SW480 (cell line): ENCODE measurements around the gene CLCF1.
A peak's percentile ranks its signal among the peaks of the same experiment; 100 is the strongest.

ENCODE experiments used
- DNase-seq: peaks from one replicate; pipeline ENCODE4 v3.0.0-alpha.2; 2016; ENCODE audit warnings: low spot score

The CLCF1 gene

DNA sequence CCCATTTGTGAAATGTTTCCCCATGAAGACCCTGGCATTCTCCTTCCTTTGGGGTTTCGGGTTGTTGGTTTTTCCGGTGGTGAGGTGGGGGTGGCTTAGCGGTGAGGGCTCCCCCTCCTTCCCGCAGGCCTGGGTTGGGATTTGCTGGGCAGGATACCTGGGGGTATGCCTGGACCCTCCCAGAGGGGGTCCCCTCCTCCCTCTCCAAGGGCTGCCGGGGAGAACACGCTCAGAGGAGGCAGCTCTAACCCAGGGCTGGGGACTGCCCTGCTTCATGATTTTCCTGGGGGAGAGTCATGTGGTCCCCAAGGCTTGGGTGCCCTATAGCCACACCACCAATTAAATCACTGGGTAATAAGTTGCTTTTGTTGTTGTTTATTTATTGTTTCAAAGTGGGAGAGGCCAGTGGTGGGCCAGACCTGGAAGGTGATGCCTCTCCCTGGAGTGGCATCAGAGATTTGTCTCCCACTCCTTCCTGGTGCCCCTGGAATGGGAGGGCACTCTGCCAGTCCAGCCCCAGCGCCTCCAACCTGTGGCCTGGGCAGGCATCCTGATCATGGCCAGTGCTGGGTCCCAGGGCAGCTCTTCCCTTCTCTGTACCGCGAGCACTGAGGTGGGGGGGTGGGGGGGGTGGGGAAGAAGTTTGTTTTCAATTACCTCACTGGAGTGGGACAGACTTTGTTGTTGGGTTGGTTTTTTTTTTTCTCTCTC, 1.3 kb upstream of the CLCF1 start:
- peak; percentile 67 for DNase-seq

DNA sequence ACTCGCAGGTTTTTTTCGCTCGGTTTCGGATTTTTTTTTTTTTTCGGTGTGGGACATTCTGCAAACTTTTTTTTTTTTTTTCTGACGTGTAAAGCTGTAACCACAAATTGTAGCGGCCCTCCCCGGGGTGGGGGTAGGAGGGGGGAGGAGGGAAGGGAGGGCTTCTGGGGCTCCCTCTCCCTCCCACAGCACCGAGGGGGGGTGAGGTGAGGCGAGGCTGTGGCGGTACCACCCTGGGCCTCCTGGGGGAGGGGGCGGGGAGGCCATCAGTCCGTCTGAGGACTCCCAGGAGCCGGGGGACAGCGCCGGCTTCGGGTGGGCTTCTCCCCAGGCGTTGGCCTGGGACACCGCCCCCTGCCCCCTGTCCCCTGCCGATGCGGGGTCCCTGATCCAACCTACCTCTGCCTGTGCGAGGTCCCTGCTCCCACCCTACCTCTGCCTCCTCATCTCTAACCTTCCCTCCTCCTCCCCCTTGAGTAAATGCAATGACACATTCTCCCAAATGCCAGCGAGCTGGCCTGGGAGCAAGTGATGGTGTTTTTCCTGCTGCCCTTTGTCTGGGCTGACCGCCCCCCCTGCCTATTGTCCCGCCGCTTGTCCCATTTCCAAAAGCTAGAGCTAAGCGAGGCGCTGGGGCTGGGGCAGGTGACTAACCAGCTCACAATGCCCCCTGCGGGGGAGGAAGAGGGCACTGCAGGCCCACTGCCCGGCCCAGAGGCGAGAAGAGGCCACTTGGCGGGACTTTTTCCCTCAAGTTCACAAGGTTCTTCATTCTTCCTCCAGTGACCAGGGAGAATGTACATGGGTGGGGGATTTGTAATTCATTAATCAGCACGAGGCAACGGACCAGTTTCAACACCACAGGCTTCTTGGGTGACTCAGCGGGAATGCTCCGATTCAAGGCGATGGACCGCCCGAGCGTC, 511 bp upstream of the CLCF1 start:
- DNase-seq = peak; percentile 94

DNA sequence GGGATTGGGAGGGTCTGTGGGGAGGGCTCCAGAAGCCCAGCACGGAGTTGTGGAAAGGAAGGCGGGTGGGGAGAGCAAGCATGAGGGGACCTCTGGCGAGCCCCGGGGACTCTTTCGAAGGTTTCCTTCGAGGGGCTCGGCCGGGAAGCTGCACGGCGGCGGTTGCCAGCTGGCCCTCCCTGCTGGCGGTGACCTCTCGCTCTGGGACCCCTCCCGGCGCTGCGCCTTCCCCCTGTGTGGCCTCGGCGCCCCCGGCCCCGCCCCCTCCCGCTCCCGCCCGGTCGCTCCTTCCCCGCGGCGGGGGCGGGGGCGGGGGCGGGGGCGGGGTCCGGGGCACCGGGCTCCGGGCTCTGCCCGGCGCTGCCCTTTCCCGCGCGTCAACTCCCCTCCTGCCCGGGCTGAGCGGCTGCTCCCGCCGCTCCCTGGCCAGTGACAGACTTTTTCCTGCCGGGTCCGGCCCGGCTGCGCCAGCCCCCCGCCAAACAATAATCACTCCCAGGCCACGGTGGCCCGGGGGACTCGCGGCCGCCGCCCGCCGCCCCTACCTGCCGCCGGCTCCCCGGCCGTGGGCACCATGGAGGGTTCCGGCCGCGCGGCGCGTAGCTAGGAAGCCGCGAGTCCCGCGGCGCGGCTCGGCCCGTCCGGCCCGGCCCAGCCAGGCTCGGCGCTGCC, 941 bp downstream of the CLCF1 start:
- DNase-seq = no peak

DNA sequence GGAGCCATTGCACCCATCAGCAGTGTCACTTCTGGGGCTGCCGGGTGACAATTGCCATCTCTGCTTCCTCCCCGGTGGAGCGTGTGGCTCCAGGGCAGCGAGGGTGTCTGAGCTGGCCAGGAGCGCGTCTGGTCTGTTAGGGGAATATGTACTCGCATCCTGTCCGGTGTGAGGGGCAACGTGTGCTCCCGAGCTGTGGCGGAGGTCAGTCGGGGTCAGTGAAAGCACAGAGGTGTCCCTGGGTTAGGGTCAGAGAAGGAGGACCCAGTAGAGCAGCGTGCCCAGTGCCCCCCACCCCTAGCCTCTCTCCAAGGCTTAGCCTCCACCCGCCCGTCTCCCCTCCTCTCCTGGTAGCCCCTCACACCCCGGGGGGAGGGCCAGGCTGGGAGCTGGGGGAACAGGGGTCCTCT, 1.5 kb downstream of the CLCF1 start:
- DNase-seq = no peak

- peak; percentile 54 for DNase-seq
Measured at GRCh38 chr11:67371189-67371910, 2.0 kb downstream of the CLCF1 start.

- no peak for DNase-seq
Measured at GRCh38 chr11:67370351-67371076, 2.9 kb downstream of the CLCF1 start.

DNA sequence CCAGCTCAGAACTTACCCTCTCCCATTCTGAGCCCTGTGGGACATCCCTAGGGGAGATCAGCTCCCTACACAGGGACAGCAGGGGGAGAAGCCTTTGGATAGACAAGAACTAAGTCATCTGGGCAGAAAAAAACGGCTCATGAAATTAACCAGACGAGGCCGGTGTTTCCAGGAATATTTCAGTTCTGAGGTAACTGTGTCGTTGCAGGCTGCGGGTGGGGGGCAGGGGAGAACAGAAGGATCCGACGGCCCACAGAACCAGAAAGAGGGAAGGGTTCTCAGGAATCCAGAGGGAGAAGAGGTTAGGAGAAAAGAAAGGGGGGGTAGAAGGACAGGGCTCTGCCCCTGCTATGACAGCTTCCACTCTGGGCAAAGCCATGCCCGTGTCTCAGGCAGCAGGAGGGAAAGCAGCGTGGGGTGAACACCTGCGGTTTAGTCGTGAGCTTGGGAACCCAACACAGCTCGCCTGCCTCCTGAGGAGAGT, 3.6 kb downstream of the CLCF1 start:
- DNase-seq = no peak

DNA sequence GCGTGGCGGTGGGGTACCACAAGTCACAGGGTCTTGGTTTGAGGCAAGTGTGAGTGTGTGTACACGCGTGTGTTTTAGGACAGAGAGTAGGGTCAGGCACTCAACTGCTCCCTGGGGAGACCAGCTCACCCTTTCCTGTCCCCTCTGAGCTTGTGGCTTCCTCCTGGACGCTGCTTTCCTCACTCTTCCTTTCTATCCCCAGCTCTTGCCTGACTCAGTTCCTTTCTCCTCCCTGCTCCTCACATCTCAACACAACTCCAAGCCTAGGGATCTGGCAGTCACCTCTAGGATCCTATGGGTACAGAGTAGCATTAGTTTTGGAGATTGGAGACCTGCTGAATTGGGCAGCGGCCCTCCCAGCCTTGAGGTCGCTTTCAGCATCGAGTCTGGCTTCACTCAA, 4.1 kb downstream of the CLCF1 start:
- no peak for DNase-seq

DNA sequence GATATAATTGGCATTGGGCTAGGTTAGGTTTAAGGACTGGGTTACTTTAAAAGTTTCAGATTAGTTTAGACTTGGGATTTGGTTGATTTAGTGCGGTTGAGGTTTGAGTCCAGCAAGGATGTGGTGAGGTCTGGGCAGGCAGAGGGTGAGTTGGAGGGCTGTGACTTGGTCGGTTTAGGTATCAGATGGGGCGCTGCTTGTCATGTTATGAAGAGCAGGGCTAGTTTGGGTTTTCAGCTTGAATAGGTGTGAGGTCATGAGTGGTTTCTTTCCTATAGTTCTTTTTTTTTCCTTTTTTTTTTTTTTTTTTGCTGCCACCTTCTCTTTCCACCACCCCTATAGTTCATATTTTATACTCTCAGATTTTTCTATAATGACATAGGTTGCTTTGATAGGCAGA, 4.8 kb downstream of the CLCF1 start:
- no peak for DNase-seq

DNA sequence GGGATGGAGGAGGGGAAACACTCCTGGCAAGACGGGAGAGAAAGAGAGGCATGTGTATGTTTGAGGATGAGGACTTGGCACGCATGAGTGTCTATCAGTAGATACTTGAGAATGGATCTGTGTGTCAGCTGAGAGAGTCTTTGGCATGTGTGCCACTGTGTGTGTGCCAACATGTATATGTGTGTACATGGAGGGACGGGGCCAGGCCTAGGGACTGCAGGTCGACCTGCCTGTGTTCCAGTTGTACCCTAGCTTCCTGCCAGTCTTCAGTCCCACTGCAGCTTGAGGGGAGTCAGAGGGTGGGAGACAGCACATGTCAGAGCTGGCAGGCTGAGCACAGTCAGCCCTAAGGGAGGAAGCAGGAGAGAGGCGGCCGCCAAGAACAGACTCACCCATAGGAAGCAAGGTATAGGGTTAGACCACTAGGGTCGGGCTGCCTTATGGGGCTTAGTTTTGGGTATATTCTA, 5.6 kb downstream of the CLCF1 start:
- DNase-seq = no peak

GRCh38 chr11:67366961-67367760, 6.2 kb downstream of the CLCF1 start:
- DNase-seq = no peak

DNA sequence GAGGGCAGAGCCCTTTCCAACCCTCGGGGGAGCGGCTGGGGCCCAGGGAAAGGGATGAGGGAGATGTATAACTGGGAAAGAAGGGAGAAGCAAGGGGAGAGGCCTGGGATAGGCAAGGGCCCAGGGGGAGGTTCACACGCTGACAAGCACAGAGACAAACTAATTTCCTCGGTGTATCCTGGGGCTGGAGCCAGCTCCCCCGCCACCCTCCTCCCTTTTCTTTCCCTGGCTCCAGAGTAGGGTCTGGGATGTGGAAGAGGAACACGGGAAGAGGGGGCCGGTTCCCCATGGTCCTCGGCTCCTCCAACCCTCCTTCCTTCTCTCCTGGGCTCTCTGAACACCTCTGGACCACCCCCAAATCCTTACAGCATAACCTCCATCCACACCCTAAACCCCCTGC, 6.9 kb downstream of the CLCF1 start:
- DNase-seq = no peak

DNA sequence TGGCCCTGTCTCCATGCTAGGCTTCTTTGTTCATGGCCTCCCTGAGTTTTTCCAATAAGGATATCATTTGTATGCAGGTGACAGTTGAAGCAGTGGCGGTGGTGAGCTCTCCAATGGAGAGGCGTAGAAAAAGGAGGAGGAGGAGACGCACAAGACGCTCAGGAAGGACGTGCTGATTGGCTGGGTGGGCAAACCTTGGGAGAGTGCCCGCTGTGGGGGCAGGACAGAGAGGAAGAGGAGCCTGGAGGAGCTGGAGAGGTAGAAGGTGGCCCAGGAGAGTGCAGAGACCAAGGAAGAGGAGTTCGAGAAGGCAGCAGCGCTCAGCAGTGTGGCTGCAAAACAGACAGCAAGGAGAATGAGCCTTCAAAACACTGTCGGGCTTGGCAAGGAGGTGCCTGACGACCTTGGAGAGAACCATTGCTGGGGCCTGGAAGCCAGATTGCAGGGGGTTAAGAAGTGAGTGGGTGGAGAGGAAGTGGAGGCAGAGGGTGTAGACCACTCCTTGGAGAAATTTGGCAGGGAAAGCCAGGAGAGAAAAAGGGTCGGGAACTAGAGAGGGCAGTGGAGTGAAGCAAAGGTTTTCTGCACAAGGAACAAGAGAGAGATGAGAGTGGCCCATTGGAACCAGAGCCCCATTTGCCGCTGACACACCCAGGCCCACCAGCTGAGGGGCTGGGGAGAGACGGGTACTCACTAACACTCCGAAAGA, 7.5 kb downstream of the CLCF1 start:
- DNase-seq = no peak

DNA sequence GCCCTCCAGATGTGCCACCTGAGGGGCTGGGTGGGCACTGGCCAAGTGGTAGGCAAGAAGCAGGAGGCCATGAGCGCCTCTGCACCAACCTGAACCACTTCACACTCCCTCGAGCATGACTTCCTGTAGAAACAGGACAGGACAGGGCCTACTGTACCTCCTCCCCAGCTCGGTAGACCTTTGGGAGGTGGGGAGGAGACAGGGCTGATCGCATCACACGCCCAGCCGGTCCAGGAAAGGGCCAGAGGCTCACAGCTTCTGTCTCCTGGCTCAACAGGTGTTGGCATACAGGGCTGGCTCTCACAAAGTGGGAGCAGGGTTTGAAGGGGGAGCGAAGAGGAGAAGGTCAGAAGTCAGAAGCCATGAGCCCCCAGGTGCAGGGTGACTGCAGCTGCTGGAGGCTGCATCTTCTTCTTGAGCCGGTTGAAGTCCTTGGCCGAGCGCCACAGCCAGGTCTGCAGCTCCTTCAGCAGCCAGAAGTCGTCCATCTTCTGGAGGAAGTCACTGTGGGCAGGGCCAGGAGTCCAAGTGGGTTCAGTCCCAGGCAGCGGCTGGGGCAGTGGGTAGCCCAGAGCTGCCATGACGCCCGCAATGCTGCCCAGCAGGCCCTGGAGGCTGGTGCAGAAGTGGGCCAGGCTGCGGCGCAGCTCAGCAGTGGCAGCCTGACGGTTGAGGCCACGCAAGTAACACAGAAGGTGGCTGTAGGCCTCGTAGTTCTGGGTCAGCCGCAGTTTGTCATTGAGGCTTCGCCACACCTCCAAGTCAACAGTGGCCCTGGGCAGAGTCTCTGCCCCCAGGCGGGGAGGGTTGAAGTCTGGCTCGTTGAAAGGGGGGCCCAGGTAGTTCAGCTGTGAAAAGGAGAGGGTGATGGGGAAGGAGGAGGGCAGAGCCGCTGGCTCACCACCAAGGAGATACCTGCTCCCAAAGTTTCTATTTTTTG, 8.3 kb downstream of the CLCF1 start:
- no peak for DNase-seq

DNA sequence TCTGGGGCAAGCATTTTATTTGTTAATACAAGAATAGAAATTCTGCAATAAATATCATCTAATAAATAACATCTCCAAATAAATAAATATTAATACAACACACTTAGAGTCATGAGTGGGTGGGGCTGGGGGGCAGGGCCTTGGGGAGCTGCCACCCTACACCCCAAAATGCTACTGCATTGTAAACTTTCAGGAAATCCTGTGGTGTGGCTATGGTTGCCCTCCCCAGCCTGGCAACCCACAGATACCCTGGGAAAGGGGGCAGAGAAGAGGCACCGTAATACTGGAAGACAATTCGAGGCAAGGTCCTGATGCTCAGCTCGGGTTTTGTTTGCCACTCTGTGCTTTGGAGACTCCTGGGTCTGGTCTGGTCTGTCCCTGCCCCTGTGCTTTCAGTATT, 9.2 kb downstream of the CLCF1 start:
- no peak for DNase-seq

DNA sequence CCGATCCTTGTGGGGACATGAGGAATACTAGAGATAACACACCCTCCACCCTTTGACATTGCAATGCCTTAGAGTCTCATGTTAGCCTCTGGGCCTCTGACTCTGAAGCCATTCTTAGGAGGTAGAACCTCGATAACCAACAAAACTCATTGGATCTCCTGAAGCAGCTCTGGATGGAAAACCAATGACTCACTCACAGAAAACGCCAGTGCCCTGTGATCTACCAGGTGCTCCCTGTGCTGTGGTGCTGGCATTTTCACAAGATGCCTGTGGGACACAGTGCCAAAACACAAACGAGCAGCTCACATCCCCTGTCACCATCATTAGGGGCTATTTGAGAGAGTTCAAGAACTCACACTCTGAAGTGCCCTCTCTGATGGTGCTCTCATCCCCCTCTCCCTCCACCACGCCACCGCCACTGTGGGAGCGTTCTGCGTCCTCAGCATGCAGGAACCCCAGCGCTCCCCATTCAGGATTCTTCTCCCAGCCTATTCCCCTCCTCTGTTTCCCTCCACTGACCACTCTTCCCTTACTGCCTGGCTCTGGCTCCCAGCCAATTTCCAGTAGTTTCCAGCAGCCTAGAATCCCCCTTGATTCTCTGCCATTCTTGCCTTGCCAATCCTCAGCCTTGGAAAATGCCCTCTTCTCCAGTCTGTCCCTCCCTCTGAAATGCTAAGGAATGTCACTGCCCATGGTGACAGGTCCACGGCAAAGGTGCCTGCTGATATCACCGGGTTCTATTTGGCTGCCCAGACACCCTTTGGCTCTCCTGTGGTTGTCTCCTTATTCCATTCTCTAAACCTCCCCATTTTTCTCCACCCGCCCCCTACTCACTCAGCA, 15.3 kb downstream of the CLCF1 start:
- DNase-seq = peak; percentile 76

GRCh38 chr11:67356864-67357561, 16.4 kb downstream of the CLCF1 start:
- DNase-seq = peak; percentile 84
